Left renal cortex interstitium (tissue), 4 donors: ENCODE data around the gene OR4D10. TPM values are rescaled to one million over a fixed set of nuclear protein-coding genes. Genes with fewer than 3 reads are reported as not detected.
A peak's percentile ranks its signal among the peaks of the same experiment; 100 is the strongest.
"Not testable (repeated sequence)": the region's sequence is repeated elsewhere in the genome, so short reads cannot be mapped to it uniquely, and the experiment has no call there.

ENCODE experiments used
- DNase-seq, 4 donors: peaks; one replicate each; pipeline ENCODE4 v3.0.0-alpha.2; 2013; ENCODE audit warnings: low read depth in 4 of 4, low spot score in 2 of 4, missing footprints in 1 of 4
- polyA plus RNA-seq, 4 donors: library from polyadenylated mRNA; unstranded; fragments of 120-200 nt; gene quantifications; one replicate each; pipeline ENCODE4 v1.2.1, GENCODE V29; 2013; ENCODE audit not compliant: insufficient read length in 4 of 4

The OR4D10 gene
- polyA plus RNA-seq, result not detected

DNA sequence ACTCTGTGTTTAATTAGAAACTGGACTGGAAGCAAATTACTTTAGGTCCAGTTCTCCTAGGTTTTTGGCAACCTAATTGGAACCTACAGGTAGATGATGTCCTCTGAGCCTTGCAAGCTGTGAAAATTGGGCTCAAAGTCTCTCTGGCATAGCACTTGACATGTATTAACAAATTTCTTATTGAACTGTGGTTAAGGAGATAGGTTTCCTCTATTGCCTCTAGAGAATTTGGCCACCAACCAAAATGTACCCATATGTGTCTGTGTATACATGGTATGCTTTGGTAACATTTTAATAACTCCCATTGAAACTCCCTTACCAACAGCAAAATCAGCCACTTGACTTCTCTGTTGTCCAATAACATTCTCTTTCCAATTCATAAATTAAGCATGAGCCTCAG lies at the start of gene OR4D10:
TSS of gene OR4D10 (plus strand) at position 301 of the 400 bp plus-strand sequence. CDS start 4,115 bp downstream, outside the sequence.
- DNase-seq, result no peak

DNA sequence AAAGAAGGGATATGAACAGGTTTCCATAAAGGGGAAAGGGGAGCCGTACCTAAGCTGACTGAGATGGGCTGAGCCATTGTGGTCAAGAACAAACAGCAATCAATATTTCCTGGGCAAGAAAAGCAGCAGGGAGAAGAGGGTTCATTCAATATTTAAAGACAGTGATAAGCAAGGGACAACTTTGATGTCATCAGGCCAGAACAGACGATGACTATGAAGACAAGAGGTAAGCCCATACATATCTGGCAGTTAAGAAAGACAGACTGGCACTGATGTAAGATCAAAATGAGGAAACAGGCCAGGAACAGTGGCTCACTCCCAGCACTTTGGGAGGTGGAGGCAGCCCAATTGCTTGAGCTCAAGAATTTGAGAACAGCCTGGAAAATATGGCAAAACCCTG lies 49.3 kb upstream of the OR4D10 start:
- DNase-seq, result no peak

DNA sequence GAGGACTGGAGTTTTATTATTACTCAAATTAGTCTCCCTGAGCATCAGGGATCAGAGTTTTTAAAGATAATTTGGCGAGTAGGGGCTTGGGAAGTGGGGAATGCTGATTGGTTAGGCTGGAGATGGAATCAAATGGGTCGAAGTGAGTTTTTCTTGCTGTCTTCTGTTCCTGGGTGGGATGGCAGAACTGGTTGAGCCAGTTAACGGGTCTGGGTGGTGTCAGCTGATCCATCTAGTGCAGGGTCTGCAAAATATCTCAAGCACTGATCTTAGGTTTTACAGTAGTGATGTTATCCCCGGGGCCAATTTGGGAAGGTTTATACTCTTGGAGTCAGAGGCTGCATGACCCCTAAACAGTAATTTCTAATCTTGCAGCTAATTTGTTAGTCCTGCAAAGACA lies 48.0 kb upstream of the OR4D10 start:
- DNase-seq, result no peak

DNA sequence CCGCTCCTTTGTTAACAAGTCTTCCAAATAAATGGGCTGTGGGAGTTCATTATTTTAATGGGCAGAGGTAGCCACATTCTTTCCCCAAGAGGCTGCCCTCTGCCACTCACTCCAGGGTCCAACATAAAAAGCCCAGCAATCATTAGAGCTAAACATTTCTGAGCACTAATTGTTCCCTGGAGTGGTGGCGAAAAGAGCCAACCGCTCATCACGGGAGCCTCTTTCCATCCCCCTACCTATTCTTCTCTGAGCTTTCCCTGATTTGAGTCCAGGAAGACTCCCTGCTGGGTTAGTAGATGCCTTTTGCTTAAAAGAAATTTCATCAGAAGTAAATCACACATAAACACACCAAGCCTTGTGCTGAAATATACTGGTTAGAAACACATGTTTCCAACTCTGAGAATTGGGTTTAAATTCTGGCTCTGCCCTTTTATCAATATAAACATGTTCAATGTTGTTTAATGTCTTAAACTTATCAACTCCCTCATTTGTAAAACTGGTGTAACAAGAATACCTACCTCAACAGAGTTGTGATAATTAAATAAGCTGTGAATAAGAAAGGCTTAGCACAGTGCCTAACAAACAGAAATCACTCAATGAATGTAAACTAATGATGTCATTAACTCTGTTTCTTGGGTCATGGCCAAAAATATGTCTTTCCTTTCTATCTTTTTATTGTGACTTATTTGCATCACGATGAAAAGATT lies 46.6 kb upstream of the OR4D10 start, which contains the start of gene OR5A2:
TSS of gene OR5A2 (minus strand) at position 53 of the 707 bp plus-strand sequence. CDS start 3,460 bp downstream, outside the sequence.
- DNase-seq, result no peak

DNA sequence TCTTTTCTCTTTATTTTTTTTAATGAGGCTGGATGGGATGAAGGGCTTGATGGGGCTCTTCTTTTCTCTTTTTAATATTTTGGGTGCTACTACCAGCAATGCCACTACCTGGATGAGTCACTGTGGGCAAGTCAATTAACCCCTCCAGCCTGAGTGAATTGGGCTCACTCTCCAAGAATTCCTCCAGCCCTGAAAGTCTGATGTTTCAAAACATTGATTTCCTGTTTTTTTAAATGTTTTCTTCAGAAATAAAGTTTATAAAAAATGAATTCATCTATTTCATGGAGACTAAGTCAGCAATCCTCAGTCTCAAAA lies 46.1 kb upstream of the OR4D10 start:
- no peak for DNase-seq

DNA sequence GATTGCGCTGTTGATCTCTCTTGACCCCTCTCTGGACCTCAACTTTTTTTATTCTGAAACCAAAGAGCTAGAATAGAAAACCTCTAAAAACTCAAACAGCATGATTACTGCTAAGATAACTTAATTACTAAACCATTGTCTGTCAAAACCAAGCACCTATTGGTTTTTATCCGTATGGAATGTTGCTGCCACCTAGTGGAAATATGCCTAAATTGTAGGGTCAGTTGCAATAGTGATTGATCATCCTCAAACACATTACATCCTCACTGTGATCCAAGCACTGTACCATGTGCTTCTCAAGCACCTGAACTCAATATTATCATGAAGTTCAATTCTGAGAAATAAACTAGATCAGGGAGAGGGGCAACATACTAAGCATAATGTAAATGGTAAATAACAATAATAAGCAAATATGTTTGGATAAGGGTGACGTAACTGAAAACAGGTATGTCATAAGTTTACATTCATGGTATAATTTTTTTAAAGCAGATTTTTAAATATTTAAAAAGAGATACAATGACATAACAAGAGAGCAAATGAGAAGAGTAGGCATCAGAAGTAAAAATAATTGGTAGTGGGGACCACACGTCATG lies 43.1 kb upstream of the OR4D10 start:
- DNase-seq, result peak in 2 of 4 donors; percentile 12 to 17

DNA sequence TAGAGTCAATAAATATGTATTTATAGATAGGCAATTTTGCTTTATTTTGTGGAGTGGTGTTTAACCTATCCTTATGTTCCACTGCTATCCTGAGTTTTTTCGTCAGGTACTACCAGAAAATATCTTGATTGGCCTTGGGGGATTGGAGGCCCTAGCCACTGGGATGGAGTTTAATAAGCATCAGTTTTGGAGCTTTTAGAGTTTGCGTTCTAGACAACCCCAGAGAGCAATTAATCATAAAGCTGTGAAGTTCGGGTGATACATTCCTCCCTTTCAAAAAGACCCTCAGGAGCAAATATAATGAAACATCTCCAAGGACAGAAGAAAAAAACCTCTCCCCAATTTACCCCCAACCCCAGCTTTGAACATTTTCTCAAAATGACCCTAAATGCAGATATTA lies 36.9 kb upstream of the OR4D10 start, which contains the start of gene OR5A1:
TSS of gene OR5A1 (plus strand) at position 301 of the 400 bp plus-strand sequence. CDS start 6,700 bp downstream, outside the sequence.
- no peak for DNase-seq

DNA sequence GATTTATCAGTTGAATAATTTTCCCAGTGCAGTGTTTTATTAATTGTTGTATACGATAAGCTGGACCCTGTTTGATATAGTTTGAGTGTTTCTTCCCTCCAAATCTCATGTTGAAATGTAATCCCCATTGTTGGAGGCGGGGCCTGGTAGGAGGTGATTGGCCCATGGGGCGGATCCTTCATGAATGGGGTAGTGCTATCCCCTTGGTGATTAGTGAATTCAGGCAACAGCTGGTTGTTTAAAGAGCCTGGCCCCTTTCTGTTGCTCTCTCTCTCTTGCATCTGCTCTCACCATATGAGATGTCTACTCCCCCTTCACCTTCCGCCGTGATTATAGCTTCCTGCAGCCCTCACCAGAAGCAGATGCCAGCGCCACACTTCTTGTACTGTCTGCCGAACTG lies 35.3 kb upstream of the OR4D10 start:
- no peak for DNase-seq

DNA sequence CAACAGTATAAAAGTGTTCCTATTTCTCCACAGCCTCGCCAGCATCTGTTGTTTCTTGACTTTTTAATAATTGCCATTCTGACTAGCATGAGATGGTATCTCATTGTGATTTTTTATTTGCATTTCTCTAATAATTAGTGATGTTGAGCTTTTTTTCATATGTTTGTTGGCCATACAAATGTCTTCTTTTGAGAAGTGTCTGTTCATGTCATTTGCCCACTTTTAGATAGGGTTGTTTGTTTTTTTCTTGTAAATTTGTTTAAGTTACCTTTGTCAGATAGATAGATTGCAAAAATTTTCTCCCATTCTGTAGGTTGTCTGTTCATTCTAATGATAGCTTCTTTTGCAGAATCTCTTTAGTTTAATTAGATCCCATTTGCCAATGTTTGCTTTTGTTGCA lies 27.5 kb upstream of the OR4D10 start:
- not testable (repeated sequence) for DNase-seq

DNA sequence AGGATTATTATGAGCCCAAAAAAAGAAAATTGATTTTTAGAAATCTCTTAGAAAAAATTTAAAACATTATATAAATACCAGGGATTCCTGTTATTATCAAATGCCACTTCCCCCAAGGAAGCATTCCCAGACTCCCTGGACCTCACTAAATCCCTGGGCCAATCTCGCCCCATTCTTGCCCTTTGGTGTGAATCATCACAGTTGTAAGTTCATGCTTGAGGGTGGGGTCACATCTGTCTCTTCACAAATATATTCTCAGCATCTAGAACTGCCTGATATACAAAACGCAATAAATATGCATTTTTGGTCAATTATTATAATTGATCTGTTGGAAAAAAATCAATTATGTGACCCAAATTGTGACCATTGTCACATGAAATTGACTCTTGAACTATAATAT lies 24.6 kb upstream of the OR4D10 start:
- no peak for DNase-seq

DNA sequence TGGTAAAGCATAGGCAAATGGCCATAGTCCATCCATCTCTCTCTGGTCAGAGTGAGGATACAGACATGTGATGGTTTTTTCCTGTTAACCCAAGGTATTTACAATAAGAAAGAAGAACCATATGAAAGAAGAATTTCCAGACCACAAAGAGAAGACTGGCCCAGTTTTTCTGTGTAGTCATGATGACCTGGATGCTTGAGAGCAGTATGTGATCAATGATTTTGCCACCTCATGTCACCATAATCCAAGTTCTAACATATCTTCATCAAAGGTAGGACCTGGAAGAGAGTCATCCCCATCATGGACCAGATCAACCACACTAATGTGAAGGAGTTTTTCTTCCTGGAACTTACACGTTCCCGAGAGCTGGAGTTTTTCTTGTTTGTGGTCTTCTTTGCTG lies 16.5 kb upstream of the OR4D10 start, which contains the start of gene OR4D6:
TSS of gene OR4D6 (plus strand) at position 301 of the 400 bp plus-strand sequence. CDS start at position 301, 0 bp downstream.
- no peak for DNase-seq

DNA sequence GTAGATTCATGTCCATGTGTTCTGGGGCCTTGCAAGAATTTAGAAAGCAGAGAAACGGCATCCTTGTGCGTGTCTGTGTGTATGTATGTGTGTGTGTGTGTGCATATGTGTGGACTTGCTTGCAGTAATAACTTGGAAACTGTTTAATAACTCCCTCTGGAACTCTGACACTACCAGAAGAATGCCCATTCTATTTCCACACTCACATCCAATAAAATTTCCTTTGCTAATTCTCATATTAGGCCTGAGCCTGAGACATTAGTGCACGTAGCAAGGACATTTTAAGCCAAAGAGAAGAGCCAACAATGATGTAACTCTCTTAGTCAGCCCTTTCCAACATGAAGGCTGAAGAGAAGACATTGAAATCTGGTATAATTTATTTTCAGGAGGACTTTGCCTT lies 13.2 kb upstream of the OR4D10 start:
- DNase-seq, result no peak

DNA sequence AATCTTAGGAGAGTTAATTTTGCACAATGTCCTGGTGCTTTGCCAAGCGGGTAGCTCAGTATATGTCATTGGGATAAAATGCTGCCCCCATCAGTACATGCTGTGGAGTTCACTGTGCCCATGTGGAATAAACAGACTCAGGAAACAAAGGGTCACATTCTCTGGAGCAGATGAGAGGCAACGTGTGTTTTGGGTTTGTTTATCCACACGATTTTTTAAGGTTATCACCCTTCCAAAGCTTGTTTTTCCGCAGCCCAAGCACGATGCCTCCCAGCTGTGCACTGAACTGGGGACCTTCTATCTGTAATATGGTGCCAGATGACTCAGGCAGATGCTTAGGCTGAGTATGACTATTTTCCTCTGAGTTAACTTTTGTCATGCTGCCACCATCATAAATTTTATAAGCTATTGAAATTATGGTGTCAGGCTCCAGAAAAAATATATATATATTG lies 9.9 kb upstream of the OR4D10 start:
- no peak for DNase-seq

DNA sequence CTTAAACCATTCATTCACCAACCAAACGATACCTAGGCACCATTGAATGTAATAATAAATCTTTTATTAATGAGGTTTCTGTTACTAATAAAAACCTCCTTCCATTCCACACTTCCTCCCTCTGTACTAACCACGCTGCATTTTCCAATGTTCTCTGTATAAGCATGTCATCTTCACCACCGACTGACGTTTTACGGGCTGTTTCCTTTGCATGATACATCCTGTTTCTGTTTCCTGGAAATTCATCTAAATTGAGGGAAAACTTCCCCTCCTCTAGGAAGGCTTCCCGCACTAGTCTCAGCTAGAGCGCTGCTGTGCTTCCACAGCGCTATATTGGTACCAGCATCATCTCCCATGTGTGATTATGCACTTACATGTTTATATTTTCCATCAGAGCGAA lies 2.1 kb downstream of the OR4D10 start:
- DNase-seq, result no peak

DNA sequence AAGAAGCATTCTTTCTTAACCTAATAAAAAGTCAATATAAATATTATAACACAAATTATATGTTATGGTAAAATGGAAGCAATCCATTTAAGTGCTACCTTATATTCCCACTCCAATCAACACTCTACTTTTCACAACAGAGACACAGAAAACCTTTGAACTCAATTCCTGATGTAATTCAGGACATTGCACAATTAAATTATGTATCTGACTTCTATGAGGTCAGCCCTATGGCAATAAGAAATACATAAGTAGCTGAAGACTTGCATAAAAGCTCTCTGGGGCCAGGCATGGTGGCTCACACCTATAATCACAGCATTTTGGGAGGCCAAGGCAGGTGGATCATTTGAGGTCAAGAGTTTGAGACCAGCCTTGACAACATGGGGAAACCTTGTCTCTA lies 6.8 kb downstream of the OR4D10 start:
- no peak for DNase-seq

DNA sequence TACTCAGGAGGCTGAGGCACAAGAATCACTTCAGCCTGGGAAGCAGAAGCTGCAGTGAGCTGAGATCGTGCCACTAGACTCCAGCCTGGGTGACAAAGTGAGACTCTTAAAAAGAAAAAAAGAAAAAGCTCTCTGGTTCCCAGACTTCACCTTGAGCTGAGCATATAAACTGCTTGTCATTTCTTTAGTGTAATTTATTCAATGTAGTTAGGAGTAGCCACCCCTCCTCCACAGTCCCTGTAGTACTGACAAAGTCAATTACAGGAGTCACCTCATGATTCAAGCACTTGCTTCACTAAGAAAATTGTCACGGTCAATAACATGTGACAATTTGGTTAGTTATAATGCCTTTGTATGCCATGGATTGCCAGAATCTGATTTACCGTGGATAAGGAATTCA lies 7.2 kb downstream of the OR4D10 start:
- no peak for DNase-seq

DNA sequence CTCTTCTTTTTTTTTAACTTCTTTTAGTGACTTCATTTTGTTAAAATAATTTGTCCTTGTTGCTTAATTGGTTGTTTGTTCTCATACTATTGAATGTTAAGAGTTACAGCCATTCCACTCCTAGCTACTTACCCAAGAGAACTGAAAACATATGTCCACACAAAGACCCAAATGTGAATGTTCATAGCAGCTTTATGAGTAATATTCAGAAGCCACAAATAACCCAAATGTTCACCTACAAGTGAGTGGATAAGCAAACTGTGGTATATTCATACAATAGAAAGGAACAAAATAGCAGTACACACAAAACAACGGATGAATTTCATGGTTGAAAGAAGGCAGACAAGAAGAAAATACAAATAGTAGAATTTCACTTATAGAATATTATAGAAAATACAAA lies 28.8 kb downstream of the OR4D10 start:
- DNase-seq, result no peak

DNA sequence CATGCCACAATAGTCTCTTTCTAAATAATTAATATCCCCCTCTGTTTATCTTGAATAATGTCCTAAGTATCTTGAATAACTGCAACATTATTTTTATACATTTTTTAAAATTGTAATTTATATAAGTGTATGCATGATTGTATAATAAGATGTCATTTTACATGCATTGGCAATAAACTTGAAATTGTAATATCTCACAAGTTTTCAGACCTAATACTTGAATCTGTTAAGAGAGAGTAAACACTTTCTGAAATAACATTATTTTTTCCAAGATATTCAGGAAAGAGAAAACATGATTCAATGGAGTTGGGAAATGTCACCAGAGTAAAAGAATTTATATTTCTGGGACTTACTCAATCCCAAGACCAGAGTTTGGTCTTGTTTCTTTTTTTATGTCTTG lies 30.2 kb downstream of the OR4D10 start, which contains the start of gene OR4D11:
TSS of gene OR4D11 (plus strand) at position 301 of the 400 bp plus-strand sequence. CDS start at position 301, 0 bp downstream.
- DNase-seq, result no peak

DNA sequence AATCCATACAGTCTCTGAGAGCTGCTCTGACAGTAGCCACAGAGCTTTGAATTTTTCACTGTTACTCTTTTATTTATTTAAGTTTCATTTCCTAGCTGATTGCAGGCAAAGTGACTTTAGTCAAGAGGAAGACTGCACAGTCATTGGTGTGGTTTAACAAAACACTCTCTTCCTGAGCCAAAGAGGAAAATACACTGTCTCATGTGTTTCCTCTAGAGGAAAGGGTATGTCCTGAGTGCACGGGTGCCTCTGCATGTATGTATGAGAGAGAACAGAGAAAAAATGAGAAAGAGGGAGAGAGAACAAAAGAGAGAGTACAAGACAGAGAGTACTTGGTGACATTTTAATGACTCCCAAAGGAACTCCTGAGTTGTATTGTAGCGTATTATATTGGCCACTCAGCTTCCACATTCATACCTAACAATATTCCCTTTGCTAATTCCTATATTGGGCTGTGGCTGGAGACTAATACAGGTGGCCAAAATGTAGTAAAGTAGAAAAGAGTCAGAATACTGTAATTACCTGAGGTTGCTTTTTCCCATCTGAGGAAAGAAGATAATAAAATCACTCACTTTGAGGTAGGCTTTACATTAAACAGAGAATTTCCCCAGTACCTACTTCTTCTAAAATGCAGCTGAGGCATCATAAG lies 38.0 kb downstream of the OR4D10 start, which contains the start of gene OR4D9:
TSS of gene OR4D9 (plus strand) at position 599 of the 649 bp plus-strand sequence. CDS start 3,374 bp downstream, outside the sequence.
- DNase-seq, result no peak

DNA sequence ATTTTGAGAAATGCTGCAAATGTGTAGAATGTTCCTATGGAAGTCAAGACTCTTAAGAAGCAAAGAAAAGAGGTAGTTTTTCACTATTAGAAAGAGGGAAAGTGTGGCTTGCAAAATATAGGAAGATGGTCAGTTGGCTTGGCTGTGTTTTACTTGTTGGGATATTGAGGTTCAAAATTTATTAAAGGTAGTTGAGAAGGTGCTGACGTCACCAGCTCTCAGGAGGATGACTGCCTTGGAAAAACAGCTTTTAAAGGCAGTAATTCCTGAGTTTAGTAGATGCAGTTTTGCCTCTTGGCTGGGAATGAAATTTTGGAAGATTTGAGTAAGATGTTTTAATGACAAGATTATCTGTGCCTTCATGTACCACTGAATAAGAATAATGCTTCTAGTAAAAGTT lies 38.6 kb downstream of the OR4D10 start:
- DNase-seq, result no peak

DNA sequence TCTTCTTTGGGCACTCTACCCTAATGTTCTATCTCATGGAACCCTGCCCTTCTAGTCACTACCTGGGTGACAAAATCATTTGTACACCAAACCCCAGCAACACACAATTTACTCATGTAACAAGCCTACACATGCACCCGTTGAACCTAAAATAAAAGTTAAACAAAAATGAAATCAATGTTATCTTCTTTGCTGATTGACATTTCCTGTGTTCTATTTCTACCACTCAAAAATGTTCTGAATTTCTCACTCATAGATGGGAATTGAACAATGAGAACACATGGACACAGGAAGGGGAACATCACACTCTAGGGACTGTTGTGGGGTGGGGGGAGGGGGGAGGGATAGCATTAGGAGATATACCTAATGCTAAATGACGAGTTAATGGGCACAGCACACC lies 47.0 kb downstream of the OR4D10 start:
- not testable (repeated sequence) for DNase-seq
